GM23338 (cell line): ENCODE measurements around the gene DNAH10.
"Not testable (repeated sequence)": the region's sequence is repeated elsewhere in the genome, so short reads cannot be mapped to it uniquely, and the experiment has no call there.

Experiments
- CREB1 ChIP-seq: fragments of 250-450 bp; sonication (Bioruptor Pico); IDR thresholded peaks from 2 replicates; pipeline ENCODE4 v1.5.0; 2020; ENCODE audit warnings: low read depth, mild to moderate bottlenecking, moderate library complexity
- CTCF ChIP-seq, 2 experiments: fragments of 200-600 bp in 1 of 2; sonication (generic) in 1 of 2; conservative IDR thresholded peaks; 2 replicates each; pipeline versions ENCODE4 v1.5.1 to v1.6.1; 2016 to 2017; ENCODE audit warnings: antibody characterized with exemption in 2 of 2, low read depth in 2 of 2, mild to moderate bottlenecking in 2 of 2, moderate library complexity in 1 of 2
- POLR2AphosphoS5 ChIP-seq: IDR thresholded peaks from 2 replicates; pipeline ENCODE4 v1.6.1; 2016; ENCODE audit warnings: antibody characterized with exemption, low read depth
- STAT1 ChIP-seq: IDR thresholded peaks from one replicate; pipeline ENCODE4 v1.6.1; 2016; ENCODE audit warnings: antibody characterized with exemption; ENCODE audit not compliant: unreplicated experiment

GRCh38 chr12:123946516-123947505, 184.7 kb downstream of the DNAH10 start:
- not testable (repeated sequence) for TF ChIP-seq CTCF (conservative IDR thresholded peaks at IDR 0.05; ENCODE audit: low read depth in 2 of 2); CREB1 (CRISPR knock-in tag); STAT1; POLR2AphosphoS5
